Thyroid gland (tissue), 4 donors: ENCODE results near the gene NAPB. TPM values are rescaled to one million over a fixed set of nuclear protein-coding genes. Genes with fewer than 3 reads are reported as not detected.

Experiments used
- DNase-seq, 2 donors: peaks; one replicate each; pipeline ENCODE4 v3.0.0-alpha.2; 2019
- H3K27ac ChIP-seq, 3 donors: fragments of 200-600 bp; sonication (generic); 1 replicate in 2 of 3; 2 replicates in 1 of 3; pipeline ENCODE4 v1.5.1; 2016 to 2019; ENCODE audit warnings: mild to moderate bottlenecking in 1 of 3, moderate library complexity in 1 of 3
- H3K27me3 ChIP-seq: fragments of 200-600 bp; sonication (generic); one replicate; pipeline ENCODE4 v1.5.1; 2019
- H3K36me3 ChIP-seq, 2 donors: fragments of 200-600 bp; sonication (generic); one replicate each; pipeline ENCODE4 v1.5.1; 2016 to 2019
- H3K4me1 ChIP-seq, 2 donors: fragments of 200-600 bp; sonication (generic); one replicate each; pipeline ENCODE4 v1.5.1; 2017 to 2019
- H3K4me3 ChIP-seq, 3 donors: fragments of 200-600 bp; sonication (generic); replicated peaks in 1 of 3; 1 replicate in 2 of 3; 2 replicates in 1 of 3; pipeline ENCODE4 v1.5.1; 2016; ENCODE audit warnings: mild to moderate bottlenecking in 1 of 3
- H3K9me3 ChIP-seq: fragments of 200-600 bp; sonication (generic); one replicate; pipeline ENCODE4 v1.5.1; 2017
- POLR2A ChIP-seq, 2 donors: fragments of 450-650 bp; IDR thresholded peaks; one replicate each; pipeline ENCODE4 v1.6.1; 2017; ENCODE audit warnings: antibody characterized with exemption in 2 of 2, mild to moderate bottlenecking in 2 of 2, moderate library complexity in 1 of 2
- WGBS, 2 donors: methylation state at CpG; one replicate each; pipeline ENCODE4 v1.1.5; 2017; 5-methylcytosine and 5-hydroxymethylcytosine counted together
- intact Hi-C: fragments of 100-400 bp; cut with DNase I; formaldehyde crosslinking; loops from one replicate; pipeline ENCODE4 v1.15.1; 2023
- total RNA-seq, 4 donors: library from RNA; depleted of rRNA; stranded (reverse); fragments of >200 nt; gene quantifications; one replicate each; pipeline ENCODE4 v1.2.3, GENCODE V29; 2016
- TF ChIP-seq, protein P1 (sequence below), 6 experiments: fragments of 200-600 bp in 3 of 6; fragments of 450-650 bp in 3 of 6; sonication (generic) in 3 of 6; IDR thresholded peaks; one replicate each; pipeline ENCODE4 v1.5.1; 2016 to 2019; ENCODE audit warnings: antibody characterized with exemption in 6 of 6, mild to moderate bottlenecking in 2 of 6, inconsistent platforms in 1 of 6, moderate library complexity in 1 of 6

Gene NAPB
- total RNA-seq, 4 donors from 2014 or later: 22.7 to 32.1 (median 26.9) TPM

DNA sequence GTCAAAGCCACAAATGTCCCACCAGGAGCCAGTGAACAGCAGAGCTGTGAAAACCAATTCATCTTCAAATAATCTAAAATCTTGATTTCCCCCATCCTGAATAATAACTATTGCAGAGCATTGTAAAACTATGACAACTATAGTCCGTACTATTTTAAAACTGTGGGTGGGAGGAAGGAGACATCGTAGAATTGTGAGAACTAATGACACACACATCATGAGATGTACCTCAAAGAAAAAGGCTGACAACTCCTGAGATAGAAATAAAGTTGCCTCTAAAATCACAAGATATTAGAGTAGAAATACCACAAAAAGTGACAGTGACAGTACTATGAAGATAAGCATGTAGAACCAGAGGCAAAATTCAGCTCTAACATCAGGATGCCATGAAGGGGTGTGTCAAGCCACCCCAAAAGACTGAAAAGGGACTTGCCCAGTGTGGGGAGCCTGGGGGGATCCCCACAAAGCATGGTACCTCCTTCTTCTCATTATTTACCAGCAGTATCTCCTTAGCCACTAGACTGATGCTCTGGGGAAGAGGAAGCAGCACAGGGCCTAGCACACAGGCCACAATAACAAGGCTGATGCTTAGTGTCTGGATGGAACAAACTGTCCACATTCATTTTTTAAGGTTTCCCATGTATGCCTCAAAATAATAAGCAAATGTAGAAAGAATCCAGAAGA, 13.4 kb downstream of the NAPB start:
- H3K36me3 ChIP-seq: no peaks in the 10 kb centered on the region
- WGBS, 2 donors: 92 to 94% methylated on average over 2 of the region's 2 CpGs
- intact Hi-C loops: no loop called here

GRCh38 chr20:23406880-23407279, 14.4 kb downstream of the NAPB start:
- Histone ChIP-seq H3K27ac (no peak overlapping the region), H3K4me3 (no peak overlapping the region), H3K4me1 (peaks cover 2 to 3% of the 10 kb centered on the region in 2 donors), H3K27me3 (no peaks in the 10 kb centered on the region), H3K36me3 (no peaks in the 10 kb centered on the region), H3K9me3 (no peaks in the 10 kb centered on the region)
- TF ChIP-seq POLR2A (IDR thresholded peaks at IDR 0.05): no peak
- TF ChIP-seq, protein P1, sequence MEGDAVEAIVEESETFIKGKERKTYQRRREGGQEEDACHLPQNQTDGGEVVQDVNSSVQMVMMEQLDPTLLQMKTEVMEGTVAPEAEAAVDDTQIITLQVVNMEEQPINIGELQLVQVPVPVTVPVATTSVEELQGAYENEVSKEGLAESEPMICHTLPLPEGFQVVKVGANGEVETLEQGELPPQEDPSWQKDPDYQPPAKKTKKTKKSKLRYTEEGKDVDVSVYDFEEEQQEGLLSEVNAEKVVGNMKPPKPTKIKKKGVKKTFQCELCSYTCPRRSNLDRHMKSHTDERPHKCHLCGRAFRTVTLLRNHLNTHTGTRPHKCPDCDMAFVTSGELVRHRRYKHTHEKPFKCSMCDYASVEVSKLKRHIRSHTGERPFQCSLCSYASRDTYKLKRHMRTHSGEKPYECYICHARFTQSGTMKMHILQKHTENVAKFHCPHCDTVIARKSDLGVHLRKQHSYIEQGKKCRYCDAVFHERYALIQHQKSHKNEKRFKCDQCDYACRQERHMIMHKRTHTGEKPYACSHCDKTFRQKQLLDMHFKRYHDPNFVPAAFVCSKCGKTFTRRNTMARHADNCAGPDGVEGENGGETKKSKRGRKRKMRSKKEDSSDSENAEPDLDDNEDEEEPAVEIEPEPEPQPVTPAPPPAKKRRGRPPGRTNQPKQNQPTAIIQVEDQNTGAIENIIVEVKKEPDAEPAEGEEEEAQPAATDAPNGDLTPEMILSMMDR (IDR thresholded peaks at IDR 0.05): no peak
- no peak for DNase-seq
- intact Hi-C loops: no loop called here
- 96 to 100% methylated on average over 1 of the region's 1 CpG for WGBS, 2 donors

More for the DNA sequence above, 13.4 kb downstream of the NAPB start:
- H3K4me3 ChIP-seq: no peak overlapping the region
- H3K9me3 ChIP-seq: no peaks in the 10 kb centered on the region
- no peaks in the 10 kb centered on the region for H3K27me3 ChIP-seq
- peaks cover 8 to 12% of the 10 kb centered on the region in 2 donors for H3K4me1 ChIP-seq
- DNase-seq: no peak
- TF ChIP-seq POLR2A (IDR thresholded peaks at IDR 0.05): no peak
- TF ChIP-seq, protein P1 (IDR thresholded peaks at IDR 0.05): no peak
- H3K27ac ChIP-seq: no peak overlapping the region

DNA sequence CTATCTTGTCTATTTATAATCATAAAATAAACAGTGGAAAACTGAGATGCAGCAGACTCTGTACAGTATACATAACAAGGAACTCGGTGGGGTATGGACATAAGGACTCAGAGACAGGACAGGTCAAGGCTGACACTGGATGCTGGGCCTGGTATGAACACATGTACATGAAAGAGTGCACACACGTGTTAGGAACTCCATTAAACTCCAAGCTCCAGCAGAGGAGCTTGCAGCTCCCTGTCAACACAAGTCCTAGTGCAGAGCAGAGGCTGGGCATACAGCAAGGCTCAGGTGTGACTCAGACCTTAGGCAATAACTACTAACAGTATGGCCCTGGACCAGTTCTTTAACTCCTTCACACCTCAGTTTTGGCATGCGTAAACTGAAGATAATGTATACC, 17.1 kb downstream of the NAPB start:
- no peak overlapping the region for H3K27ac ChIP-seq
- no peaks in the 10 kb centered on the region for H3K36me3 ChIP-seq
- DNase-seq: no peak
- TF ChIP-seq, protein P1 (IDR thresholded peaks at IDR 0.05): no peak
- no peak for TF ChIP-seq POLR2A (IDR thresholded peaks at IDR 0.05)
- intact Hi-C loops: no loop called here
- no peaks in the 10 kb centered on the region for H3K9me3 ChIP-seq
- H3K4me1 ChIP-seq: no peaks in the 10 kb centered on the region
- H3K4me3 ChIP-seq: no peak overlapping the region
- WGBS, 2 donors: 87 to 89% methylated on average over 3 of the region's 3 CpGs
- no peaks in the 10 kb centered on the region for H3K27me3 ChIP-seq

DNA sequence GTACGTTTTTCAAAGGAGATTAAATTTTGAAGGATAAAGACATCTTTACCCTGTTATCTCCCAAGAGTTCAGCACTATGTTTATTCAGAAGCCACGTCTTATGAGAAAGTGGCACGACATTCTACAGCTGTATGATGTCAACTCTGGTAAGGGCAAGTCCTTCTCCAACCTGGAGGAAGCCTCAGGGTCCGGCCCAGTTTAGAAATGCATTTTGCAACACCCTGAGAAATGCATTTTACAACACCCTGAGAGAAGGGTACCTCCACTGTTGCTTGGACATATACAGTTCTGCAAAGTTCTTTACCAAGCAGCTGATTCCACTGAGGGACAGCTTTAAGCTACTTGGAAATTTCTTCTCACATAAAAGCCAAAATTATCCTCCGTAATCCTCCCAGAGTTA, 17.5 kb downstream of the NAPB start:
- no peaks in the 10 kb centered on the region for H3K36me3 ChIP-seq
- H3K9me3 ChIP-seq: no peaks in the 10 kb centered on the region
- no peak for DNase-seq
- intact Hi-C loops: no loop called here
- TF ChIP-seq, protein P1 (IDR thresholded peaks at IDR 0.05): no peak
- TF ChIP-seq POLR2A (IDR thresholded peaks at IDR 0.05): no peak
- H3K4me3 ChIP-seq: no peak overlapping the region
- no peaks in the 10 kb centered on the region for H3K4me1 ChIP-seq
- 88 to 89% methylated on average over 5 of the region's 5 CpGs for WGBS, 2 donors
- no peaks in the 10 kb centered on the region for H3K27me3 ChIP-seq
- H3K27ac ChIP-seq: no peak overlapping the region

DNA sequence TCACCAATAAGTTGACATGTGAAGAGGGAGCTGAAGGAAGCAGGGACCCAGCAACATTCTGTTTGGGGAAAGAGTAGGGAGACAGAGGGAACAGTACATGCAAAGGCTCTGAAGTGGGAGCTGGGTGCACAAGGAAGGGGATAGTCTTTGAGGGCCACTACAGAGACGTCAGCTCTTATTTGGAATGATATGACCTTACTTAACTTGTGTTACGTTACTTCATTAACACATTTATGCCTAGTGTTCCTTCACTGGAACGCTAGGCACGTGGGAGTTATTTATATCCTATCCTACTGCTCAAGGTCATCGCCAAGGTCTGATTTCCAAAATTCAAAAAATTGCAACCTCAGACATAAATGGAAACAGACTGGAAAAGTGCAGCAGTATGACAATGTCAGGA, 20.2 kb downstream of the NAPB start:
- no peak for TF ChIP-seq POLR2A (IDR thresholded peaks at IDR 0.05)
- TF ChIP-seq, protein P1 (IDR thresholded peaks at IDR 0.05): no peak
- Histone ChIP-seq H3K27ac (no peak overlapping the region), H3K36me3 (no peaks in the 10 kb centered on the region), H3K27me3 (no peaks in the 10 kb centered on the region), H3K9me3 (no peaks in the 10 kb centered on the region), H3K4me1 (peaks cover 0 to 12% of the 10 kb centered on the region in 2 donors), H3K4me3 (no peak overlapping the region)
- 93 to 94% methylated on average over 5 of the region's 5 CpGs for WGBS, 2 donors
- intact Hi-C loops: no loop called here
- no peak for DNase-seq
